ENCODE data around the gene ZFC3H1.
"Not testable (repeated sequence)": the region's sequence is repeated elsewhere in the genome, so short reads cannot be mapped to it uniquely, and the experiment has no call there.

ZFC3H1 gene

GRCh38 chr12:71663561-71664410, at the start of gene ZFC3H1, which contains the start of gene THAP2:
Gene ZFC3H1 (minus strand): TSS chr12:71663848. CDS start chr12:71663610, 238 bp downstream.
Gene THAP2 (plus strand): TSS chr12:71664301. CDS start chr12:71664510, 209 bp downstream.
- DNase-seq = peak; percentile 99

GRCh38 chr12:71710276-71711125, 46.9 kb upstream of the ZFC3H1 start:
- DNase-seq = no peak

- no peak for DNase-seq
Measured at GRCh38 chr12:71708658-71709057, 45.0 kb upstream of the ZFC3H1 start.

- DNase-seq = no peak
Measured at GRCh38 chr12:71704920-71705319, 41.3 kb upstream of the ZFC3H1 start.

- no peak for DNase-seq
Measured at GRCh38 chr12:71703206-71703605, 39.6 kb upstream of the ZFC3H1 start.

GRCh38 chr12:71702590-71702989, 38.9 kb upstream of the ZFC3H1 start:
- DNase-seq = no peak

- DNase-seq = not testable (repeated sequence)
Measured at GRCh38 chr12:71702181-71702580, 38.5 kb upstream of the ZFC3H1 start.

- DNase-seq = no peak
Measured at GRCh38 chr12:71695782-71696181, 32.1 kb upstream of the ZFC3H1 start.

- no peak for DNase-seq
Measured at GRCh38 chr12:71694099-71694820, 30.6 kb upstream of the ZFC3H1 start.

- not testable (repeated sequence) for DNase-seq
Measured at GRCh38 chr12:71693651-71694050, 30.0 kb upstream of the ZFC3H1 start.

GRCh38 chr12:71693126-71693525, 29.5 kb upstream of the ZFC3H1 start:
- no peak for DNase-seq

GRCh38 chr12:71691504-71692129, 28.0 kb upstream of the ZFC3H1 start:
- DNase-seq = peak; percentile 49

- DNase-seq = no peak
Measured at GRCh38 chr12:71688961-71689570, 25.4 kb upstream of the ZFC3H1 start.

- DNase-seq = not testable (repeated sequence)
Measured at GRCh38 chr12:71687172-71687571, 23.5 kb upstream of the ZFC3H1 start.

- DNase-seq = no peak
Measured at GRCh38 chr12:71686658-71687025, 23.0 kb upstream of the ZFC3H1 start.

- DNase-seq = peak; percentile 89
Measured at GRCh38 chr12:71685914-71686657, 22.4 kb upstream of the ZFC3H1 start, which contains the start of gene TMEM19. Gene TMEM19 (plus strand): TSS chr12:71686082. CDS start chr12:71686681, 599 bp downstream.

- DNase-seq = peak; percentile 22
Measured at GRCh38 chr12:71685312-71685906, 21.8 kb upstream of the ZFC3H1 start.

GRCh38 chr12:71684081-71684480, 20.4 kb upstream of the ZFC3H1 start:
- DNase-seq = no peak

- no peak for DNase-seq
Measured at GRCh38 chr12:71683633-71684032, 20.0 kb upstream of the ZFC3H1 start.

GRCh38 chr12:71682466-71682865, 18.8 kb upstream of the ZFC3H1 start:
- DNase-seq = no peak

- DNase-seq = peak; percentile 40
Measured at GRCh38 chr12:71671816-71672215, 8.2 kb upstream of the ZFC3H1 start.

All from NCI-H146 (cell line).